ENCODE measurements around the gene GABRR3. TPM values are rescaled to one million over a fixed set of nuclear protein-coding genes. Genes with fewer than 3 reads are reported as not detected.
A peak's percentile ranks its signal among the peaks of the same experiment; 100 is the strongest.

Gene GABRR3
- total and polyA plus RNA-seq, 5 donors = not detected

- no peak for DNase-seq
- Histone ChIP-seq H3K27ac (ENCODE audit: low read length) (no peak overlapping the region), H3K4me3 (ENCODE audit: low read length) (no peak overlapping the region), H3K4me1 (ENCODE audit: control insufficient read depth, insufficient read depth, low read length) (no peaks in the 10 kb centered on the region), H3K9me3 (ENCODE audit: control insufficient read depth, low read length) (no peaks in the 10 kb centered on the region), H3K27me3 (ENCODE audit: control insufficient read depth, insufficient read depth) (no peaks in the 10 kb centered on the region)
- WGBS = 88% methylated on average over 9 of the region's 9 CpGs
- intact Hi-C loops (cut with DNase I) = no loop called here
- no peak for ATAC-seq
These were observed 80.8 kb downstream of the GABRR3 start for GRCh38 chr3:97954228-97954827.

DNA sequence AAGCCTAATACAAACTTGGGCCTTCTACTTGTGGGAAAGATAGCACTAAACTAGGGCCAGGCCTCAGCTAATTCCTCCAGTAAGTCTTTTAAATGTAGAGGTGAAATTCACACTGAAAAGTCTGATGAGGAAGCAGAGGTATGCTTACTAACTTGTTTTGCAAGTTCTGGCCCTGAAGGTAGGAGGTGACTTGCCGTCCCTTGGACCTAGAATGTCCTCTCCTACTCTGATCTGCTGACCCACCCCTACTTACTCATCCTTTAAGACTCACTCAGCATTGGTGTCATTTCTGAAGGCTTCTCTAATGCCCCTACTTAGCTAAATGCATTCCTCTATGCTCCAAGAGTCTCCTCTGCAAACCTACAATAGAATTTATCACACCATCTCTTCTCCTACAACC lies 82.2 kb downstream of the GABRR3 start:
- no peak for DNase-seq
- WGBS = 100% methylated on average over 1 of the region's 1 CpG
- H3K9me3 ChIP-seq (ENCODE audit: control insufficient read depth, low read length) = no peaks in the 10 kb centered on the region
- H3K27me3 ChIP-seq (ENCODE audit: control insufficient read depth, insufficient read depth) = no peaks in the 10 kb centered on the region
- no peak overlapping the region for H3K4me3 ChIP-seq (ENCODE audit: low read length)
- ATAC-seq = no peak
- no peaks in the 10 kb centered on the region for H3K4me1 ChIP-seq (ENCODE audit: control insufficient read depth, insufficient read depth, low read length)
- intact Hi-C loops (cut with DNase I) = no loop called here
- H3K27ac ChIP-seq (ENCODE audit: low read length) = peak overlapping the region; percentile 56

DNA sequence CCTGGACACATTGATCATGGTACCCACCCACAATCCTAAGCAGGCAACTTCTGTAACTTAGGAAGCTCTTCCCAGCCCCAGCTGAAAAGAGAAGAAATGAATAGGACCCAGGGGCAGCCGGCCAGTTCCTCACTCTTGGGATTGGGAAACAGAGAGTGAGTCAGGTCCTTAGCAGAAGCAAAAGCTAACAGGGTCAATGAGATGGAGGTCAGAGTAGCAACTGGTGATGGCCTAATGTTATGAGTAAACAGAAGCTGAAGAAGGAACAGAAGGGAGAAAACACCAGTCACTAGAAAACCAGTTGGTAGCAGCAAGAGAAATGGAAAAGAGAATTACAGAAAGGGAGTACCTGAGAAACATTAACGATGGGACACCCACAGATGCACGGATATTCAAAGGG lies 82.8 kb downstream of the GABRR3 start:
- peak; percentile 60 to 74 (median 69) for DNase-seq
- peak overlapping the region; percentile 56 for H3K27ac ChIP-seq (ENCODE audit: low read length)
- intact Hi-C loops (cut with DNase I) = no loop called here
- H3K4me3 ChIP-seq (ENCODE audit: low read length) = no peak overlapping the region
- ATAC-seq = peak; percentile 62 to 81
- no peaks in the 10 kb centered on the region for H3K27me3 ChIP-seq (ENCODE audit: control insufficient read depth, insufficient read depth)
- no peaks in the 10 kb centered on the region for H3K4me1 ChIP-seq (ENCODE audit: control insufficient read depth, insufficient read depth, low read length)
- H3K9me3 ChIP-seq (ENCODE audit: control insufficient read depth, low read length) = no peaks in the 10 kb centered on the region
- WGBS = 88% methylated on average over 3 of the region's 3 CpGs

GRCh38 chr3:97950360-97950759 lies 84.8 kb downstream of the GABRR3 start:
- no peak overlapping the region for H3K27ac ChIP-seq (ENCODE audit: low read length)
- ATAC-seq (no peak), DNase-seq (no peak)
- no peaks in the 10 kb centered on the region for H3K4me1 ChIP-seq (ENCODE audit: control insufficient read depth, insufficient read depth, low read length)
- no peaks in the 10 kb centered on the region for H3K9me3 ChIP-seq (ENCODE audit: control insufficient read depth, low read length)
- intact Hi-C loops (cut with DNase I) = no loop called here
- H3K27me3 ChIP-seq (ENCODE audit: control insufficient read depth, insufficient read depth) = no peaks in the 10 kb centered on the region
- 90% methylated on average over 3 of the region's 3 CpGs for WGBS
- H3K4me3 ChIP-seq (ENCODE audit: low read length) = no peak overlapping the region

DNA sequence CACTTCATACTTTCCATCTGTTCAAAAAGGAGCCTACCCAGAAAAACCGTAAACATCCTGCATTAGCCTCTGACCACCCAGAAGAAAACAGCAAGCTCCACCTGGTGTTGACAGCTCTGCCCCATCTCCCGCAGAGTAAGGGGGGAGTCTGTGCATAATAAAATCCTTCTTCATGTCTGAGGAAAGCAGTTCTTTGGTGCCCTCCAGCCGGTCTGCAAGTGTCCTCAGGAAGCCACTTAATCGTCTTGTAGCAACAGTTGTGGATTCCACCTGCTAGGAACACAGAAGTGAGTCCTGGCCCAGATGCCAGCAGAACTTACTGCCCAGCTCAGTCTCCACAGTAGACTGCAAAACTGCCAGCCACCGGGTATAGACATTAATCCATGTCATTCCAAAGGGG lies 85.4 kb downstream of the GABRR3 start:
- Histone ChIP-seq H3K27me3 (ENCODE audit: control insufficient read depth, insufficient read depth) (no peaks in the 10 kb centered on the region), H3K4me3 (ENCODE audit: low read length) (no peak overlapping the region), H3K27ac (ENCODE audit: low read length) (no peak overlapping the region), H3K4me1 (ENCODE audit: control insufficient read depth, insufficient read depth, low read length) (no peaks in the 10 kb centered on the region), H3K9me3 (ENCODE audit: control insufficient read depth, low read length) (no peaks in the 10 kb centered on the region)
- 64% methylated on average over 5 of the region's 5 CpGs for WGBS
- ATAC-seq (no peak), DNase-seq (no peak)
- intact Hi-C loops (cut with DNase I) = loop anchor here in 1 of 4 donors (10.0 kb wide), 1 partner anchor 125 kb away; the partner anchor contains the start of gene CRYBG3

GRCh38 chr3:97949110-97949485 lies 86.0 kb downstream of the GABRR3 start:
- 80% methylated on average over 2 of the region's 2 CpGs for WGBS
- Histone ChIP-seq H3K27me3 (ENCODE audit: control insufficient read depth, insufficient read depth) (no peaks in the 10 kb centered on the region), H3K4me3 (ENCODE audit: low read length) (no peak overlapping the region), H3K9me3 (ENCODE audit: control insufficient read depth, low read length) (no peaks in the 10 kb centered on the region), H3K27ac (ENCODE audit: low read length) (no peak overlapping the region), H3K4me1 (ENCODE audit: control insufficient read depth, insufficient read depth, low read length) (no peaks in the 10 kb centered on the region)
- intact Hi-C loops (cut with DNase I) = loop anchor here in 1 of 4 donors (10.0 kb wide), 1 partner anchor 124 kb away; the partner anchor contains the start of gene CRYBG3
- ATAC-seq (no peak), DNase-seq (no peak)

DNA sequence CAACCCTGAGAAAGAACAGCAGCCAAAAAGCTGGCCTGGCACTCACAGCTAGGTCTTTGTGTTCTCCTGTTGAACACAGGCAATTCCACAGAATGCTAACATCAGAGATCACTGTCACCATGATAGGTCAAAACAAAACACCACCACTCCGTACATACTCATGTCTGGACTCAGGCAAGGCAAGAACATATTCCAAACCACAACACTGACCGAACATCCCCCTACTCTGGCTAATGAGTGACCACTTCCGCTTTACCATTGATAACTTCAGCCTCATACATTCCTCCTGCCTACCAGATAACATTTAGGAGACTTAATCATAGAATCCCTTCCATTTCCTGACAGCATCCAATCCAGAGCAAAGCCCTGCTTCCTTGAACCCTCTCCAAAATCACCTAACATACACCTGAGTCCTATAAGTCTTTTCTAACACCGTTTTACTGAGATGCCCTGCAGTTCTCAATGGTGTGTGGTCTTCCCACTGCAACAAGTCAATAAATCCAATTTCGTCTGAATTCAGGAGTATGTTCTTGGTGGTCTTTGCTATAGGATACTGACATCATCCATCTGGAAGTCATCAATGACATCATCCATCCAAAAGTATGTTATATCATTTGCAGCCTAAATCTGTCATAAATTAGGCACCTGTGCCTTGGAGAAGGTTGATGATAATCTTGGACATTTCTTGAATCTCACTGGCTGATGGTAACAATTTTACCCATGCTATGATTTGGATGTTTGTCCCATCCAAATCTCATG lies 86.6 kb downstream of the GABRR3 start:
- Histone ChIP-seq H3K4me1 (ENCODE audit: control insufficient read depth, insufficient read depth, low read length) (no peaks in the 10 kb centered on the region), H3K9me3 (ENCODE audit: control insufficient read depth, low read length) (no peaks in the 10 kb centered on the region), H3K27ac (ENCODE audit: low read length) (no peak overlapping the region), H3K27me3 (ENCODE audit: control insufficient read depth, insufficient read depth) (no peaks in the 10 kb centered on the region), H3K4me3 (ENCODE audit: low read length) (no peak overlapping the region)
- DNase-seq (no peak), ATAC-seq (no peak)
- intact Hi-C loops (cut with DNase I) = loop anchor here in 1 of 4 donors (10.0 kb wide), 1 partner anchor 124 kb away; the partner anchor contains the start of gene CRYBG3
- WGBS = 77% methylated on average over 5 of the region's 5 CpGs

DNA sequence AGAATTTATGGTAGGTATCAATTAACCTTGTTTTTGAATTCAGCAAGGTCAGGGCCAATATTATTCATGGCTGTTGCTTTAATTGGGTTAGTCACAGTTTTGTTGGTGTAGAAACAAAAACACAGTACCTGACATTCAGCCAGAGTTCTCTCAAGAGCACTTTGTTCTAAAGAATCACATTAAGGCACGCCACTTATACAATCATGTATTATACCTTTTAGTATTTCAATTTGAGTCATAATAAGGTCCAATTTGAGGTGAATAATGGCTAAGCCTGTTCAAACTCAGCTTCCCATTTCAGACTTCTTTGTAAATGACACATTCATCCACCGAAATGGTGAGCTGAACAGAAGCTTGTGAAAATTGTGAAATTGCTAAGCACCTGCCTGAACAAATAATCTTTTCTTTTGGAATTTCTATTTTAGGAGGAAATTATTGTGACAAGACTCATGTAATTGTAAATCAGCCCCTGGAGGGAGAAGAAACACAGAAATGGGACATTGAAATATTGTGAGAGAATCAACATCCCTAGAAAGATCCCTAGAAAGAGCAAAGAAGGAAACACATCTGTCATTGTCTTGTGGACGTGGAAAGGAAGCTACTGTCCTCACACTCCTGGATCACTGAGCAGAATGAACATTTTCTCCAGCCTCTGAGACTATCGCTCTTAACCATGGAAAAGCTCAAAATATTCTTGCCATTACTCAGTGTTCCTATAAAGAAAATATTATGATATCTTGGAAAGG lies 92.1 kb downstream of the GABRR3 start:
- H3K9me3 ChIP-seq (ENCODE audit: control insufficient read depth, low read length) = no peaks in the 10 kb centered on the region
- H3K4me3 ChIP-seq (ENCODE audit: low read length) = no peak overlapping the region
- ATAC-seq = no peak
- H3K27ac ChIP-seq (ENCODE audit: low read length) = no peak overlapping the region
- no peaks in the 10 kb centered on the region for H3K27me3 ChIP-seq (ENCODE audit: control insufficient read depth, insufficient read depth)
- WGBS = 81% methylated on average over 4 of the region's 4 CpGs
- intact Hi-C loops (cut with DNase I) = loop anchor here in 1 of 4 donors (10.0 kb wide), 1 partner anchor 118 kb away; the partner anchor contains the start of gene CRYBG3
- H3K4me1 ChIP-seq (ENCODE audit: control insufficient read depth, insufficient read depth, low read length) = no peaks in the 10 kb centered on the region
- no peak for DNase-seq

DNA sequence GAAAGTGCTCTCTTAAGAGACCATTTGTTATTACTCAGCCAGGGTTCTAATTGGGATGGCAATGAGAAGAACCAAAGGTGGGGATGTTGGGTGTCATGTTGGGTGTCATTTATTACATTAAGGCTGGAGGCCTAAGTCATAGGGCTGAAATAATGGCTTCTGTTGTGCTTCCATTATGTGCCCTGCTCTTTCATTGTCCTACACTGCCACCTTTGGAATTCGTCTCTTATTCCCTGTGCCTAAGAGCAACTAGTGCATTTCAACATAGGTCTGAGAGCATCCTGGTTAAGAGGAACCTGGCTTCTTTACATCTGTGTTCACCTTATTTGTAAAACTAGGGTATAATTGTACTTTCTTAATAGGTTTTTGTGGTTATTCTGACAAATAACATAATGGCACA lies 95.1 kb downstream of the GABRR3 start:
- Histone ChIP-seq H3K4me1 (ENCODE audit: control insufficient read depth, insufficient read depth, low read length) (no peaks in the 10 kb centered on the region), H3K9me3 (ENCODE audit: control insufficient read depth, low read length) (no peaks in the 10 kb centered on the region), H3K27ac (ENCODE audit: low read length) (no peak overlapping the region), H3K27me3 (ENCODE audit: control insufficient read depth, insufficient read depth) (no peaks in the 10 kb centered on the region), H3K4me3 (ENCODE audit: low read length) (no peak overlapping the region)
- intact Hi-C loops (cut with DNase I) = loop anchor here in 1 of 4 donors (10.0 kb wide), 1 partner anchor 115 kb away; the partner anchor contains the start of gene CRYBG3
- ATAC-seq (peak; percentile 31 to 43), DNase-seq (no peak)
- 61% methylated on average over 1 of the region's 1 CpG for WGBS

GRCh38 chr3:97939401-97939800 lies 95.7 kb downstream of the GABRR3 start:
- ATAC-seq = no peak
- WGBS = 94% methylated on average over 2 of the region's 2 CpGs
- Histone ChIP-seq H3K27me3 (ENCODE audit: control insufficient read depth, insufficient read depth) (no peaks in the 10 kb centered on the region), H3K4me3 (ENCODE audit: low read length) (no peak overlapping the region), H3K4me1 (ENCODE audit: control insufficient read depth, insufficient read depth, low read length) (no peaks in the 10 kb centered on the region), H3K9me3 (ENCODE audit: control insufficient read depth, low read length) (no peaks in the 10 kb centered on the region), H3K27ac (ENCODE audit: low read length) (no peak overlapping the region)
- DNase-seq = no peak
- intact Hi-C loops (cut with DNase I) = loop anchor here in 1 of 4 donors (10.0 kb wide), 1 partner anchor 145 kb away; no protein-coding TSS in a partner anchor

- intact Hi-C loops (cut with DNase I) = loop anchor here in 1 of 4 donors (10.0 kb wide), 1 partner anchor 144 kb away; no protein-coding TSS in a partner anchor
- DNase-seq (no peak), ATAC-seq (no peak)
- Histone ChIP-seq H3K4me3 (ENCODE audit: low read length) (no peak overlapping the region), H3K4me1 (ENCODE audit: control insufficient read depth, insufficient read depth, low read length) (no peaks in the 10 kb centered on the region), H3K9me3 (ENCODE audit: control insufficient read depth, low read length) (no peaks in the 10 kb centered on the region), H3K27me3 (ENCODE audit: control insufficient read depth, insufficient read depth) (no peaks in the 10 kb centered on the region), H3K27ac (ENCODE audit: low read length) (no peak overlapping the region)
- 81% methylated on average over 1 of the region's 1 CpG for WGBS
These were observed 96.7 kb downstream of the GABRR3 start for GRCh38 chr3:97938444-97938843.
